A673 (cell line): Measurements from ENCODE around the gene GNAI2.

Experiments
- EZH2 ChIP-seq: fragments of 200-600 bp; sonication (generic); IDR thresholded peaks from 2 replicates; pipeline ENCODE4 v1.6.1; 2017; ENCODE audit warnings: borderline replicate concordance, low read depth, mild to moderate bottlenecking, mixed read lengths, antibody characterized with exemption, low read length; ENCODE audit not compliant: poor library complexity, severe bottlenecking
- TF ChIP-seq, protein P1 (sequence below): fragments of 300-800, 200-600 bp; sonication (generic); conservative IDR thresholded peaks from 2 replicates; pipeline ENCODE4 v1.5.1; 2017; ENCODE audit warnings: low read depth, mild to moderate bottlenecking, antibody characterized with exemption, low read length, moderate library complexity, mixed read lengths

DNA sequence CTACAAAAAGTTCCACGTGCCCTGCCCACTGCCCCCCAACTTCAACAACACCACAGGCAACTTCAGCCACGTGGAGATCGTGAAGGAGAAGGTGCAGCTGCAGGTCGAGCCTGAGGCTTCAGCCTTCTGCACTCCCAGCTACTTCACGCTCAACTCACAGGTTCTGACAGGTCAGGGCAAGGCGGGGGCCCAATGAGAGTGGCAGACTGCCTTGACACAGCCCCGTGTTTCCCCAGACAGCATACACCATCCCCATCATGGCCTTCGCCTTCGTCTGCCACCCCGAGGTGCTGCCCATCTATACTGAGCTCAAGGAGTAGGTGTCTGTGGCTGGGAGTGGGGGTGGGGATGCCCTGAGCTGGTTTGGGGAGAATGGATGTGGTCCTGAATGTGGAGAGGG, 18.3 kb upstream of the GNAI2 start:
- TF ChIP-seq, protein P1, sequence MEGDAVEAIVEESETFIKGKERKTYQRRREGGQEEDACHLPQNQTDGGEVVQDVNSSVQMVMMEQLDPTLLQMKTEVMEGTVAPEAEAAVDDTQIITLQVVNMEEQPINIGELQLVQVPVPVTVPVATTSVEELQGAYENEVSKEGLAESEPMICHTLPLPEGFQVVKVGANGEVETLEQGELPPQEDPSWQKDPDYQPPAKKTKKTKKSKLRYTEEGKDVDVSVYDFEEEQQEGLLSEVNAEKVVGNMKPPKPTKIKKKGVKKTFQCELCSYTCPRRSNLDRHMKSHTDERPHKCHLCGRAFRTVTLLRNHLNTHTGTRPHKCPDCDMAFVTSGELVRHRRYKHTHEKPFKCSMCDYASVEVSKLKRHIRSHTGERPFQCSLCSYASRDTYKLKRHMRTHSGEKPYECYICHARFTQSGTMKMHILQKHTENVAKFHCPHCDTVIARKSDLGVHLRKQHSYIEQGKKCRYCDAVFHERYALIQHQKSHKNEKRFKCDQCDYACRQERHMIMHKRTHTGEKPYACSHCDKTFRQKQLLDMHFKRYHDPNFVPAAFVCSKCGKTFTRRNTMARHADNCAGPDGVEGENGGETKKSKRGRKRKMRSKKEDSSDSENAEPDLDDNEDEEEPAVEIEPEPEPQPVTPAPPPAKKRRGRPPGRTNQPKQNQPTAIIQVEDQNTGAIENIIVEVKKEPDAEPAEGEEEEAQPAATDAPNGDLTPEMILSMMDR: no peak
- no peak for TF ChIP-seq EZH2
